GM10248 (cell line): ENCODE measurements around the gene PITPNC1.
"Not testable (repeated sequence)": the region's sequence is repeated elsewhere in the genome, so short reads cannot be mapped to it uniquely, and the experiment has no call there.

Source experiments
- CTCF ChIA-PET: fragments of 300-600 bp; sonication (Branson Sonifier 250); formaldehyde crosslinking; extraction: SDS; loops from one replicate; lab custom pipeline; 2021; ENCODE audit warnings: antibody characterized with exemption; lab: Yijun Ruan, JAX
- POLR2A ChIA-PET: fragments of 350-650 bp; sonication (Branson Sonifier 250); formaldehyde crosslinking; extraction: SDS; loops from one replicate; lab custom pipeline; 2020; ENCODE audit warnings: antibody characterized with exemption; lab: Yijun Ruan, JAX
- DNase-seq: peaks from one replicate; pipeline ENCODE4 v3.0.0; 2012; ENCODE audit errors: extremely low spot score
- CTCF ChIP-seq: IDR thresholded peaks from 2 replicates; pipeline ENCODE4 v1.5.1; 2012; ENCODE audit warnings: mild to moderate bottlenecking, low read depth; ENCODE audit errors: extremely low read depth, missing control alignments, control extremely low read depth

PITPNC1 gene

GRCh38 chr17:67469208-67469980 is 92.3 kb downstream of the PITPNC1 start:
- ChIA-PET POLR2A (no interaction called here), CTCF (interaction anchor here (1.1 to 1.4 kb wide), 3 partner anchors 12 to 95 kb away, joined by 4 to 8 read pairs (median 5); no protein-coding TSS in a partner anchor)
- no peak for TF ChIP-seq CTCF
- DNase-seq = no peak

- CTCF ChIA-PET = interaction anchor here (1.1 to 1.4 kb wide), 3 partner anchors 12 to 96 kb away, joined by 4 to 8 read pairs (median 5); no protein-coding TSS in a partner anchor
- no peak for DNase-seq
- POLR2A ChIA-PET = no interaction called here
- TF ChIP-seq CTCF = no peak
These were observed 93.1 kb downstream of the PITPNC1 start for GRCh38 chr17:67470163-67470562.

- DNase-seq = no peak
- CTCF ChIA-PET = no interaction called here
- TF ChIP-seq CTCF = no peak
- POLR2A ChIA-PET = no interaction called here
These were observed 94.0 kb downstream of the PITPNC1 start for GRCh38 chr17:67471118-67471517.

GRCh38 chr17:67472606-67473005 is 95.5 kb downstream of the PITPNC1 start:
- CTCF ChIA-PET = interaction anchor here (4.8 to 5.2 kb wide), 2 partner anchors 10 to 98 kb away, joined by 27 to 42 read pairs; no protein-coding TSS in a partner anchor
- POLR2A ChIA-PET = not testable (repeated sequence)

GRCh38 chr17:67474081-67474661 is 97.1 kb downstream of the PITPNC1 start:
- POLR2A ChIA-PET = no interaction called here
- CTCF ChIA-PET = interaction anchor here (1.1 to 5.9 kb wide), 16 partner anchors 7 to 131 kb away, joined by 3 to 70 read pairs (median 11); no protein-coding TSS in a partner anchor
- DNase-seq = no peak
- no peak for TF ChIP-seq CTCF

More at GRCh38 chr17:67472606-67473005, 95.5 kb downstream of the PITPNC1 start:
- not testable (repeated sequence) for DNase-seq

GRCh38 chr17:67475161-67475937 is 98.3 kb downstream of the PITPNC1 start:
- CTCF ChIA-PET = interaction anchor here (0.6 to 5.9 kb wide), 45 partner anchors 8 to 223 kb away, joined by 3 to 70 read pairs (median 5); no protein-coding TSS in a partner anchor
- peak; percentile 95 for TF ChIP-seq CTCF
- DNase-seq = peak; percentile 76
- POLR2A ChIA-PET = interaction anchor here (1.0 kb wide), 1 partner anchor 12 kb away, joined by 3 read pairs; no protein-coding TSS in a partner anchor
